Thoracic aorta (tissue), 2 donors: Measurements from ENCODE around the gene TSHZ2. TPM values are rescaled to one million over a fixed set of nuclear protein-coding genes. Genes with fewer than 3 reads are reported as not detected.

Experiments used
- ATAC-seq: fragments of 150-250 bp; one replicate; pipeline ENCODE4 v1.8.0; 2017; ENCODE audit warnings: low read depth; ENCODE audit not compliant: insufficient number of reproducible peaks, low FRiP score
- DNase-seq: peaks from one replicate; pipeline ENCODE4 v3.0.0-alpha.2; 2020; ENCODE audit warnings: low spot score
- H3K27ac ChIP-seq, 2 donors: fragments of 200-600 bp; sonication (generic); 1 replicate in 1 of 2; 2 replicates in 1 of 2; pipeline ENCODE4 v1.5.1; 2016; ENCODE audit warnings: mild to moderate bottlenecking in 2 of 2, moderate library complexity in 2 of 2
- H3K27me3 ChIP-seq: fragments of 200-600 bp; sonication (generic); replicated peaks from 2 replicates; pipeline ENCODE4 v1.6.0; 2016; ENCODE audit warnings: mild to moderate bottlenecking; ENCODE audit not compliant: insufficient read depth
- H3K36me3 ChIP-seq: fragments of 200-600 bp; sonication (generic); one replicate; pipeline ENCODE4 v1.5.1; 2016
- H3K4me1 ChIP-seq, 2 donors: fragments of 200-600 bp; sonication (generic); 1 replicate in 1 of 2; 2 replicates in 1 of 2; pipeline versions ENCODE4 v1.5.1 to v1.6.0; 2016; ENCODE audit warnings: low read depth in 2 of 2, mild to moderate bottlenecking in 1 of 2; ENCODE audit not compliant: control insufficient read depth in 1 of 2
- H3K4me3 ChIP-seq: fragments of 200-600 bp; sonication (generic); 2 replicates; pipeline ENCODE4 v1.5.1; 2016; ENCODE audit warnings: mild to moderate bottlenecking
- H3K9me3 ChIP-seq: fragments of 200-600 bp; sonication (generic); 2 replicates; pipeline ENCODE4 v1.5.1; 2016
- CTCF ChIP-seq: fragments of 200-600 bp; sonication (generic); IDR thresholded peaks from one replicate; pipeline ENCODE4 v1.5.1; 2019; ENCODE audit warnings: antibody characterized with exemption
- total RNA-seq, 2 donors: library from RNA; depleted of rRNA; stranded (reverse); fragments of >200 nt; gene quantifications; one replicate each; pipeline versions ENCODE4 v1.1.0 to v1.2.3, GENCODE V29; 2016

Gene TSHZ2
- total RNA-seq, 2 donors from 2014 or later: 8.4 to 32.6 TPM

GRCh38 chr20:53150532-53150931 is 178.4 kb downstream of the TSHZ2 start:
- H3K4me3 ChIP-seq: no peak overlapping the region
- no peaks in the 10 kb centered on the region for H3K36me3 ChIP-seq
- no peaks in the 10 kb centered on the region for H3K27me3 ChIP-seq
- H3K9me3 ChIP-seq: no peaks in the 10 kb centered on the region
- ATAC-seq (no peak), DNase-seq (no peak)
- TF ChIP-seq CTCF: no peak
- no peaks in the 10 kb centered on the region for H3K4me1 ChIP-seq
- no peak overlapping the region for H3K27ac ChIP-seq

- H3K36me3 ChIP-seq: no peaks in the 10 kb centered on the region
- H3K9me3 ChIP-seq: no peaks in the 10 kb centered on the region
- ATAC-seq: no peak
- no peak for TF ChIP-seq CTCF
- no peaks in the 10 kb centered on the region for H3K4me1 ChIP-seq
- H3K27me3 ChIP-seq: no peaks in the 10 kb centered on the region
- H3K27ac ChIP-seq: no peak overlapping the region
- no peak for DNase-seq
- H3K4me3 ChIP-seq: no peak overlapping the region
Observed at GRCh38 chr20:53152228-53152627, 180.1 kb downstream of the TSHZ2 start.

GRCh38 chr20:53154540-53154939 is 182.4 kb downstream of the TSHZ2 start:
- no peak overlapping the region for H3K4me3 ChIP-seq
- H3K4me1 ChIP-seq: no peaks in the 10 kb centered on the region
- no peak for TF ChIP-seq CTCF
- ATAC-seq: no peak
- H3K36me3 ChIP-seq: no peaks in the 10 kb centered on the region
- no peaks in the 10 kb centered on the region for H3K9me3 ChIP-seq
- no peaks in the 10 kb centered on the region for H3K27me3 ChIP-seq
- H3K27ac ChIP-seq: no peak overlapping the region
- DNase-seq: no peak

GRCh38 chr20:53157443-53158408 is 185.6 kb downstream of the TSHZ2 start:
- TF ChIP-seq CTCF: no peak
- H3K4me1 ChIP-seq: no peaks in the 10 kb centered on the region
- no peaks in the 10 kb centered on the region for H3K36me3 ChIP-seq
- H3K9me3 ChIP-seq: no peaks in the 10 kb centered on the region
- H3K27me3 ChIP-seq: no peaks in the 10 kb centered on the region
- ATAC-seq (no peak), DNase-seq (no peak)
- H3K27ac ChIP-seq: no peak overlapping the region
- H3K4me3 ChIP-seq: no peak overlapping the region

GRCh38 chr20:53159160-53159559 is 187.0 kb downstream of the TSHZ2 start:
- no peak overlapping the region for H3K27ac ChIP-seq

More at GRCh38 chr20:53159160-53159559, 187.0 kb downstream of the TSHZ2 start:
- H3K27me3 ChIP-seq: no peaks in the 10 kb centered on the region
- no peaks in the 10 kb centered on the region for H3K4me1 ChIP-seq
- H3K9me3 ChIP-seq: no peaks in the 10 kb centered on the region
- ATAC-seq: no peak
- TF ChIP-seq CTCF: no peak
- no peak overlapping the region for H3K4me3 ChIP-seq
- H3K36me3 ChIP-seq: no peaks in the 10 kb centered on the region
- no peak for DNase-seq
